WERI-Rb-1 (cell line): ENCODE data around the gene RILPL2.

Experiments used
- DNase-seq: peaks from one replicate; pipeline ENCODE4 v3.0.0-alpha.2; 2020
- H3K27ac ChIP-seq: fragments of 250-450 bp; sonication (Bioruptor Pico); 2 replicates; pipeline ENCODE4 v1.5.1; 2020; ENCODE audit warnings: mild to moderate bottlenecking, moderate library complexity
- H3K27me3 ChIP-seq: fragments of 250-450 bp; sonication (Bioruptor Pico); 2 replicates; pipeline ENCODE4 v1.5.1; 2021; ENCODE audit warnings: mild to moderate bottlenecking, low read depth, moderate library complexity; ENCODE audit not compliant: insufficient read depth, severe bottlenecking
- H3K36me3 ChIP-seq: fragments of 250-450 bp; sonication (Bioruptor Pico); 2 replicates; pipeline ENCODE4 v1.5.1; 2020; ENCODE audit warnings: mild to moderate bottlenecking, moderate library complexity
- H3K4me3 ChIP-seq: 2 replicates; pipeline ENCODE4 v1.5.1; 2011; ENCODE audit warnings: low read depth, mild to moderate bottlenecking, control low read depth, low read length
- H3K9me3 ChIP-seq: fragments of 250-450 bp; sonication (Bioruptor Pico); 2 replicates; pipeline ENCODE4 v1.5.1; 2021; ENCODE audit warnings: mild to moderate bottlenecking, moderate library complexity; ENCODE audit not compliant: severe bottlenecking
- CTCF ChIP-seq: IDR thresholded peaks from 2 replicates; pipeline ENCODE4 v1.5.1; 2011; ENCODE audit warnings: low read depth, mild to moderate bottlenecking, control low read depth, inconsistent platforms, low read length

Gene RILPL2

GRCh38 chr12:123401753-123402683, 34.5 kb downstream of the RILPL2 start:
- H3K36me3 ChIP-seq: peaks cover 81% of the 10 kb centered on the region
- no peak overlapping the region for H3K27ac ChIP-seq
- no peak for DNase-seq
- no peaks in the 10 kb centered on the region for H3K9me3 ChIP-seq
- no peak for TF ChIP-seq CTCF
- H3K27me3 ChIP-seq: no peaks in the 10 kb centered on the region
- H3K4me3 ChIP-seq: no peak overlapping the region

GRCh38 chr12:123399255-123399617, 37.2 kb downstream of the RILPL2 start:
- no peak for TF ChIP-seq CTCF
- Histone ChIP-seq H3K27ac (no peak overlapping the region), H3K9me3 (no peaks in the 10 kb centered on the region), H3K36me3 (peaks cover 84% of the 10 kb centered on the region), H3K27me3 (no peaks in the 10 kb centered on the region), H3K4me3 (no peak overlapping the region)
- no peak for DNase-seq

GRCh38 chr12:123398550-123399254, 37.8 kb downstream of the RILPL2 start:
- no peak for DNase-seq
- Histone ChIP-seq H3K36me3 (peaks cover 83% of the 10 kb centered on the region), H3K4me3 (no peak overlapping the region), H3K9me3 (no peaks in the 10 kb centered on the region), H3K27me3 (no peaks in the 10 kb centered on the region), H3K27ac (no peak overlapping the region)
- TF ChIP-seq CTCF: no peak

GRCh38 chr12:123398177-123398549, 38.3 kb downstream of the RILPL2 start:
- Histone ChIP-seq H3K9me3 (no peaks in the 10 kb centered on the region), H3K4me3 (no peak overlapping the region), H3K27me3 (no peaks in the 10 kb centered on the region), H3K36me3 (peaks cover 83% of the 10 kb centered on the region), H3K27ac (no peak overlapping the region)
- no peak for TF ChIP-seq CTCF
- no peak for DNase-seq

GRCh38 chr12:123397400-123397799, 39.1 kb downstream of the RILPL2 start:
- Histone ChIP-seq H3K27me3 (no peaks in the 10 kb centered on the region), H3K9me3 (no peaks in the 10 kb centered on the region), H3K36me3 (peaks cover 83% of the 10 kb centered on the region), H3K4me3 (no peak overlapping the region), H3K27ac (no peak overlapping the region)
- DNase-seq: no peak
- TF ChIP-seq CTCF: no peak
